H1 (cell line): ENCODE results near the gene FOXC1.

Source experiments
- BACH1 ChIP-seq: IDR thresholded peaks from 2 replicates; pipeline ENCODE4 v1.6.1; 2012; ENCODE audit warnings: low read length, improper control_type of control experiment
- CEBPB ChIP-seq: IDR thresholded peaks from 2 replicates; pipeline ENCODE4 v1.6.1; 2012; ENCODE audit warnings: low read depth, low read length
- CREB1 ChIP-seq: IDR thresholded peaks from 2 replicates; pipeline ENCODE4 v1.6.1; 2012; ENCODE audit warnings: inconsistent platforms
- CTCF ChIP-seq, 3 experiments: IDR thresholded peaks; 1 replicate in 2 of 3; 2 replicates in 1 of 3; pipeline versions ENCODE4 v1.5.1 to v1.6.1; 2011; ENCODE audit warnings: low read length in 3 of 3, mild to moderate bottlenecking in 3 of 3, inconsistent platforms in 2 of 3, low read depth in 1 of 3, moderate library complexity in 1 of 3; ENCODE audit not compliant: insufficient read depth in 1 of 3; ENCODE audit errors: control extremely low read depth in 1 of 3
- EP300 ChIP-seq, 2 experiments: IDR thresholded peaks; 1 replicate in 1 of 2; 2 replicates in 1 of 2; pipeline ENCODE4 v1.6.1; 2011 to 2012; ENCODE audit warnings: low read depth in 2 of 2, low read length in 2 of 2, mild to moderate bottlenecking in 2 of 2, borderline replicate concordance in 1 of 2, inconsistent platforms in 1 of 2, moderate library complexity in 1 of 2
- EZH2 ChIP-seq: fragments of 200-600 bp; sonication (generic); IDR thresholded peaks from 2 replicates; pipeline ENCODE4 v1.7.1; 2012; ENCODE audit warnings: low read depth, mild to moderate bottlenecking, moderate library complexity, low read length, inconsistent platforms; ENCODE audit not compliant: severe bottlenecking
- POLR2A ChIP-seq, 2 experiments: IDR thresholded peaks; 1 replicate in 1 of 2; 2 replicates in 1 of 2; pipeline ENCODE4 v1.6.1; 2011; ENCODE audit warnings: low read depth in 2 of 2, low read length in 2 of 2, mild to moderate bottlenecking in 2 of 2; ENCODE audit errors: control extremely low read depth in 1 of 2
- SIRT6 ChIP-seq: IDR thresholded peaks from one replicate; pipeline ENCODE4 v1.7.1; 2012; ENCODE audit warnings: low read length, inconsistent platforms
- TEAD4 ChIP-seq: IDR thresholded peaks from 2 replicates; pipeline ENCODE4 v1.6.1; 2012; ENCODE audit warnings: low read depth, low read length, inconsistent platforms, mixed read lengths
- TF ChIP-seq, protein P1 (sequence below): IDR thresholded peaks from 2 replicates; pipeline ENCODE4 v1.6.1; 2011; ENCODE audit warnings: low read depth, mild to moderate bottlenecking, low read length; ENCODE audit not compliant: insufficient read depth
- TF ChIP-seq, protein P2 (sequence below): IDR thresholded peaks from 2 replicates; pipeline ENCODE4 v1.6.1; 2011; ENCODE audit warnings: low read length, improper control_type of control experiment

DNA sequence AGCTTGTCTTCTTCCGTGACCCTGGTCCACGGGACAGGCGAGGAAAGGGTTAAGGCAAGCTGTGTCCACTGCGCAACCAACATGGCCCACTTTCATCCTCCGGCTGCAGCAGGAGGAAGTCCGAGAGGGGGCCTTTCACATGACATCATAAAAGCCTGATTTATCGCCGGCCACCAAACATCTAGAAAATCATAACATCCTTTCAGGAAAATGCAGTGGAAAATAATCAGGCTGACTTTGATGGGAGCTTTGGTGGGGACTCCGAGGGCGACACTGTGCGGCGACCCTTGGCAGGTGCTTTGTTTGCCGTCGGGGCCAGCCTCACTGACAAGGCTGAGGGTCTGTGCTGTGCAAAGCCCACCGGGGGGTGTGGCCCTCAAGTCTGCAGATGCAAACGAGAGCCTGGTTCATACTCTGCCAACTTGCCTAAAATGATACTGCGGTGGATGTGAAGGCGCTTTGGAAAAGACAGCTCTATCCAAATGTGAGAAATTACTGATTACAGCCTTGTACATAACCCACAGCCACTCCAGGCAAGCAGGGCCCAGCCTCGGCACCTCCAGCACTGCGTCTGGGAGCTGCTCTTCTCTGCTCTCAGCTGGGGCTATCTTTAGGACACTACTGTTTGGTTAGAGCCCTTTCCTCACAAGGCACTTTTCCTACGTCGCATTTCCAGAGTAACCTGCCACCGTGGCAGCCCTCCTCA, 25.7 kb downstream of the FOXC1 start:
- TF ChIP-seq BACH1 (no peak), CREB1 (no peak), CTCF (IDR thresholded peaks at IDR 0.05; ENCODE audit: control extremely low read depth in 1 of 3, insufficient read depth in 1 of 3, low read depth in 1 of 3, low read length in 3 of 3) (no peak), CEBPB (no peak), TEAD4 (no peak), SIRT6 (no peak), EZH2 (no peak), POLR2A (IDR thresholded peaks at IDR 0.05; ENCODE audit: control extremely low read depth in 1 of 2, low read depth in 2 of 2, low read length in 2 of 2) (no peak), EP300 (IDR thresholded peaks at IDR 0.05; ENCODE audit: borderline replicate concordance in 1 of 2, low read depth in 2 of 2, low read length in 2 of 2) (no peak)
- TF ChIP-seq, protein P1, sequence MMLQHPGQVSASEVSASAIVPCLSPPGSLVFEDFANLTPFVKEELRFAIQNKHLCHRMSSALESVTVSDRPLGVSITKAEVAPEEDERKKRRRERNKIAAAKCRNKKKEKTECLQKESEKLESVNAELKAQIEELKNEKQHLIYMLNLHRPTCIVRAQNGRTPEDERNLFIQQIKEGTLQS: no peak
- TF ChIP-seq, protein P2, sequence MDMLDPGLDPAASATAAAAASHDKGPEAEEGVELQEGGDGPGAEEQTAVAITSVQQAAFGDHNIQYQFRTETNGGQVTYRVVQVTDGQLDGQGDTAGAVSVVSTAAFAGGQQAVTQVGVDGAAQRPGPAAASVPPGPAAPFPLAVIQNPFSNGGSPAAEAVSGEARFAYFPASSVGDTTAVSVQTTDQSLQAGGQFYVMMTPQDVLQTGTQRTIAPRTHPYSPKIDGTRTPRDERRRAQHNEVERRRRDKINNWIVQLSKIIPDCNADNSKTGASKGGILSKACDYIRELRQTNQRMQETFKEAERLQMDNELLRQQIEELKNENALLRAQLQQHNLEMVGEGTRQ: no peak
